ENCODE measurements around the gene PPP1R7.

PPP1R7 gene

DNA sequence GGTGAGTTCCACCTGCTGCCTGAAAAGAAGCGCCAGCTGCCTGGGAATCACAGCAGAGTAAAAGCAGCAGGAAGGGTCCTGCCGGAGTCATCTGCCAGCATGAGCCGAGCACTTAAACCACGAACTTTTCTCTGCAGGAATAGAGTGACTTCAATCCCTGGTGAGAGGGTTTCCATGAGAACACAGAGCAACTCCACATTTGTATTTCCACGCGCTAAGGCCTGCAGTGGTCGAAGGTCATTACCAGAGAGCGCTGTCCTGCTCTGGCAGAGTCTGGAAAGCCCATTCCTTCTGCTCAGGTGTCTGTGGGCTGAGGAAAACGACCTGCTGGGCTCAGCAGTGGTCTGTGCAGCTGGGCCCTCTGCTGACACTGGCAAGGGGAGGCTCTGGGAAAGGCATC, 7.7 kb upstream of the PPP1R7 start:
- no peaks in the 10 kb centered on the region for H3K9me3 ChIP-seq (ENCODE audit: insufficient read depth, low read depth, low read length)
- peaks cover 10% of the 10 kb centered on the region for H4K20me1 ChIP-seq (ENCODE audit: insufficient read depth, low read length, poor library complexity, severe bottlenecking)
- no peaks in the 10 kb centered on the region for H3K27me3 ChIP-seq (ENCODE audit: insufficient read depth, low read length, poor library complexity, severe bottlenecking)
- no peak for TF ChIP-seq EZH2phosphoT487 (IDR thresholded peaks at IDR 0.05; ENCODE audit: borderline replicate concordance)
- TF ChIP-seq, protein P1, sequence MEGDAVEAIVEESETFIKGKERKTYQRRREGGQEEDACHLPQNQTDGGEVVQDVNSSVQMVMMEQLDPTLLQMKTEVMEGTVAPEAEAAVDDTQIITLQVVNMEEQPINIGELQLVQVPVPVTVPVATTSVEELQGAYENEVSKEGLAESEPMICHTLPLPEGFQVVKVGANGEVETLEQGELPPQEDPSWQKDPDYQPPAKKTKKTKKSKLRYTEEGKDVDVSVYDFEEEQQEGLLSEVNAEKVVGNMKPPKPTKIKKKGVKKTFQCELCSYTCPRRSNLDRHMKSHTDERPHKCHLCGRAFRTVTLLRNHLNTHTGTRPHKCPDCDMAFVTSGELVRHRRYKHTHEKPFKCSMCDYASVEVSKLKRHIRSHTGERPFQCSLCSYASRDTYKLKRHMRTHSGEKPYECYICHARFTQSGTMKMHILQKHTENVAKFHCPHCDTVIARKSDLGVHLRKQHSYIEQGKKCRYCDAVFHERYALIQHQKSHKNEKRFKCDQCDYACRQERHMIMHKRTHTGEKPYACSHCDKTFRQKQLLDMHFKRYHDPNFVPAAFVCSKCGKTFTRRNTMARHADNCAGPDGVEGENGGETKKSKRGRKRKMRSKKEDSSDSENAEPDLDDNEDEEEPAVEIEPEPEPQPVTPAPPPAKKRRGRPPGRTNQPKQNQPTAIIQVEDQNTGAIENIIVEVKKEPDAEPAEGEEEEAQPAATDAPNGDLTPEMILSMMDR (conservative IDR thresholded peaks at IDR 0.05; ENCODE audit: low read length) = no peak
- no peaks in the 10 kb centered on the region for H3K9me2 ChIP-seq (replicated peaks; ENCODE audit: low read depth, low read length)
- H3K36me3 ChIP-seq (ENCODE audit: insufficient read depth, low read length) = peaks cover 23% of the 10 kb centered on the region; the same call in 1 of the 2 replicates
- peaks cover under 1% of the 10 kb centered on the region for H3K4me1 ChIP-seq (ENCODE audit: insufficient read depth, low read length, poor library complexity, severe bottlenecking)
- H3K4me3 ChIP-seq (ENCODE audit: low read length, poor library complexity, severe bottlenecking) = no peak overlapping the region
- H3K9ac ChIP-seq (ENCODE audit: low read depth, low read length, poor library complexity, severe bottlenecking) = no peak overlapping the region
- H3K79me2 ChIP-seq (ENCODE audit: insufficient read depth, low read length) = peaks cover 23% of the 10 kb centered on the region; the same call in 1 of the 2 replicates
- H2AFZ ChIP-seq (ENCODE audit: low read length) = no peak overlapping the region
- no peak overlapping the region for H3K4me2 ChIP-seq (ENCODE audit: low read depth, low read length, poor library complexity, severe bottlenecking)
- no peaks in the 10 kb centered on the region for H3F3A ChIP-seq (ENCODE audit: low read depth)

DNA sequence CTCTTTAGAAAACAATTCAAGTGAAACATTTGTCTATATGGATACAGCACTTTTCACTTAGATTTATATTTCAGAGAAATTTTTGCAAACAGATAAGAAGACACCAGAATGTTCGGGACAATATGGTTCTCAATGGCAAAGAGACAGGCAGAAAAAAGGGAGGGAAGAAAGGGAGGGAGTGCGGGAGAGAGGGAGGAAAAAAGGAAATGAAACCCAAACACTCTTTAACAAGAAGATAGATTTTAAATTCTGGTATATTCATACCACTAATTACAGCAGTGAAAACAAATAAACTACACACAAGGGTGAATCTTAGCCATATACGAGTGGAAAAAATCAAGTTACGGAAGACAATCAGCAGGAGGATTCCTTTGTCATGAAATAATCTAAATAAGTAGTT, 4.0 kb upstream of the PPP1R7 start:
- Histone ChIP-seq H3K4me3 (ENCODE audit: low read length, poor library complexity, severe bottlenecking) (no peak overlapping the region), H3K9ac (ENCODE audit: low read depth, low read length, poor library complexity, severe bottlenecking) (no peak overlapping the region), H3K79me2 (ENCODE audit: insufficient read depth, low read length) (peaks cover 46% of the 10 kb centered on the region), H2AFZ (ENCODE audit: low read length) (no peak overlapping the region), H3K9me2 (replicated peaks; ENCODE audit: low read depth, low read length) (no peaks in the 10 kb centered on the region), H3K4me1 (ENCODE audit: insufficient read depth, low read length, poor library complexity, severe bottlenecking) (peaks cover 15% of the 10 kb centered on the region), H3K36me3 (ENCODE audit: insufficient read depth, low read length) (peaks cover 4% of the 10 kb centered on the region; the same call in 1 of the 2 replicates), H3K27me3 (ENCODE audit: insufficient read depth, low read length, poor library complexity, severe bottlenecking) (no peaks in the 10 kb centered on the region), H3K4me2 (ENCODE audit: low read depth, low read length, poor library complexity, severe bottlenecking) (peak overlapping the region; percentile 28), H3K9me3 (ENCODE audit: insufficient read depth, low read depth, low read length) (no peaks in the 10 kb centered on the region), H4K20me1 (ENCODE audit: insufficient read depth, low read length, poor library complexity, severe bottlenecking) (peaks cover 27% of the 10 kb centered on the region), H3F3A (ENCODE audit: low read depth) (no peaks in the 10 kb centered on the region)
- TF ChIP-seq EZH2phosphoT487 (IDR thresholded peaks at IDR 0.05; ENCODE audit: borderline replicate concordance) = no peak
- TF ChIP-seq, protein P1 (conservative IDR thresholded peaks at IDR 0.05; ENCODE audit: low read length) = no peak

- H3K9ac ChIP-seq (ENCODE audit: low read depth, low read length, poor library complexity, severe bottlenecking) = no peak overlapping the region
- H3K36me3 ChIP-seq (ENCODE audit: insufficient read depth, low read length) = peaks cover 4% of the 10 kb centered on the region; the same call in 1 of the 2 replicates
- TF ChIP-seq, protein P1 (conservative IDR thresholded peaks at IDR 0.05; ENCODE audit: low read length) = no peak
- no peak for TF ChIP-seq EZH2phosphoT487 (IDR thresholded peaks at IDR 0.05; ENCODE audit: borderline replicate concordance)
- H3K9me3 ChIP-seq (ENCODE audit: insufficient read depth, low read depth, low read length) = no peaks in the 10 kb centered on the region
- no peak overlapping the region for H2AFZ ChIP-seq (ENCODE audit: low read length)
- peaks cover 26% of the 10 kb centered on the region for H3K4me1 ChIP-seq (ENCODE audit: insufficient read depth, low read length, poor library complexity, severe bottlenecking)
- peak overlapping the region; percentile 93 for H3K4me2 ChIP-seq (ENCODE audit: low read depth, low read length, poor library complexity, severe bottlenecking)
- peaks cover 32% of the 10 kb centered on the region for H4K20me1 ChIP-seq (ENCODE audit: insufficient read depth, low read length, poor library complexity, severe bottlenecking)
- no peaks in the 10 kb centered on the region for H3F3A ChIP-seq (ENCODE audit: low read depth)
- H3K79me2 ChIP-seq (ENCODE audit: insufficient read depth, low read length) = peaks cover 56% of the 10 kb centered on the region
- H3K9me2 ChIP-seq (replicated peaks; ENCODE audit: low read depth, low read length) = no peaks in the 10 kb centered on the region
- no peaks in the 10 kb centered on the region for H3K27me3 ChIP-seq (ENCODE audit: insufficient read depth, low read length, poor library complexity, severe bottlenecking)
- H3K4me3 ChIP-seq (ENCODE audit: low read length, poor library complexity, severe bottlenecking) = no peak overlapping the region
Observed at GRCh38 chr2:241147336-241147735, 2.9 kb upstream of the PPP1R7 start.

All from Loucy (cell line).